ENCODE results near the gene SFI1. TPM values are rescaled to one million over a fixed set of nuclear protein-coding genes. Genes with fewer than 3 reads are reported as not detected.

SFI1 gene
- total and polyA plus RNA-seq, 4 donors, result 14.0 to 46.0 (median 32.7) TPM

DNA sequence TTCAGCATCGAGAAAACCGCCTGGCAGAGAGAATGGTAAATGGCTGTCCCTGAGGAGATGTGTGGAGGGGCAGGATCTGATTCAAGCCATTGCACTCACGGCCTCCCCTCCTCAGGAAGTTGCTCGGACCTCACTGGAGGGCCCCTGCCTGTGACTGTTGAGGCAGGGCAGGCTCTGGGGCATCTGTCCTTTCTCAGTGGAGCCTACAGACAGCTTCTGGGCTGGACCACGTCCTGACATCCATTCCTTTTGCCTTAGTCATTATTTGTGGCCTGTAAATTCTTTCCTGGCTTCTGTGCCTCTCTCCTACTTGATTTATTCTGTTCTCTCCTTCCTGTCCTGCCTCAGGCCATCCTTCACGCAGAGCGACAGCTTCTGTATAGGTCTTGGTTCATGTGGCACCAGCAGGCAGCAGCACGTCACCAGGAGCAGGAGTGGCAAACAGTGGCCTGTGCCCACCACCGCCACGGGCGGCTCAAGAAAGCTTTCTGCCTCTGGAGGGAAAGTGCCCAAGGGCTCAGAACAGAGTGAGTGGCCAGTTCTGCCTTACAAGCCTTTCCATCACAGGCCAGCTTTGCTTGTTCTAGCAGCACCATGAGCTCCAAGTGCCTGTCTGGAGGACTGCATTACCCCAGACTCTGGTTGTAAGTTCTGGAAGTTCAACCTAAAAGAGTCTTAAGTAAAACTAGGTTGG is 106.1 kb downstream of the SFI1 start:
- peak; percentile 24 for ATAC-seq (ENCODE audit: insufficient read depth, low FRiP score)
- Histone ChIP-seq H3K9ac (ENCODE audit: insufficient read depth in 1 of 2, low read length in 2 of 2) (no peak overlapping the region), H3K36me3 (ENCODE audit: control insufficient read depth in 4 of 4, insufficient read depth in 4 of 4, low read length in 4 of 4) (peaks cover 0 to 8% (median 2%) of the 10 kb centered on the region in 4 donors), H3K9me3 (ENCODE audit: control insufficient read depth in 4 of 4, insufficient read depth in 3 of 4, low read length in 3 of 4) (no peaks in the 10 kb centered on the region), H3K4me3 (no peak overlapping the region), H3K27ac (ENCODE audit: low read depth in 1 of 2, low read length in 1 of 2) (peak overlapping the region in 1 of 2 donors; percentile 8), H3K4me1 (ENCODE audit: control insufficient read depth in 5 of 5, insufficient read depth in 5 of 5, low read length in 5 of 5) (no peaks in the 10 kb centered on the region), H3K27me3 (ENCODE audit: control insufficient read depth in 3 of 3, insufficient read depth in 3 of 3, low read length in 2 of 3) (no peaks in the 10 kb centered on the region)
- 75 to 90% methylated on average over 11 of the region's 11 CpGs for WGBS, 2 donors
- TF ChIP-seq, protein P1, sequence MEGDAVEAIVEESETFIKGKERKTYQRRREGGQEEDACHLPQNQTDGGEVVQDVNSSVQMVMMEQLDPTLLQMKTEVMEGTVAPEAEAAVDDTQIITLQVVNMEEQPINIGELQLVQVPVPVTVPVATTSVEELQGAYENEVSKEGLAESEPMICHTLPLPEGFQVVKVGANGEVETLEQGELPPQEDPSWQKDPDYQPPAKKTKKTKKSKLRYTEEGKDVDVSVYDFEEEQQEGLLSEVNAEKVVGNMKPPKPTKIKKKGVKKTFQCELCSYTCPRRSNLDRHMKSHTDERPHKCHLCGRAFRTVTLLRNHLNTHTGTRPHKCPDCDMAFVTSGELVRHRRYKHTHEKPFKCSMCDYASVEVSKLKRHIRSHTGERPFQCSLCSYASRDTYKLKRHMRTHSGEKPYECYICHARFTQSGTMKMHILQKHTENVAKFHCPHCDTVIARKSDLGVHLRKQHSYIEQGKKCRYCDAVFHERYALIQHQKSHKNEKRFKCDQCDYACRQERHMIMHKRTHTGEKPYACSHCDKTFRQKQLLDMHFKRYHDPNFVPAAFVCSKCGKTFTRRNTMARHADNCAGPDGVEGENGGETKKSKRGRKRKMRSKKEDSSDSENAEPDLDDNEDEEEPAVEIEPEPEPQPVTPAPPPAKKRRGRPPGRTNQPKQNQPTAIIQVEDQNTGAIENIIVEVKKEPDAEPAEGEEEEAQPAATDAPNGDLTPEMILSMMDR (IDR thresholded peaks at IDR 0.05; ENCODE audit: control extremely low read depth, extremely low read depth), result no peak
- no peak for DNase-seq

GRCh38 chr22:31603081-31603525 is 106.8 kb downstream of the SFI1 start:
- DNase-seq (no peak), ATAC-seq (ENCODE audit: insufficient read depth, low FRiP score) (no peak)
- H3K4me1 ChIP-seq (ENCODE audit: control insufficient read depth in 5 of 5, insufficient read depth in 5 of 5, low read length in 5 of 5), result no peaks in the 10 kb centered on the region
- H3K4me3 ChIP-seq, result no peak overlapping the region
- peaks cover 0 to 12% (median 2%) of the 10 kb centered on the region in 4 donors for H3K36me3 ChIP-seq (ENCODE audit: control insufficient read depth in 4 of 4, insufficient read depth in 4 of 4, low read length in 4 of 4)
- peak overlapping the region in 1 of 2 donors; percentile 52 for H3K27ac ChIP-seq (ENCODE audit: low read depth in 1 of 2, low read length in 1 of 2)
- no peak overlapping the region for H3K9ac ChIP-seq (ENCODE audit: insufficient read depth in 1 of 2, low read length in 2 of 2)
- no peaks in the 10 kb centered on the region for H3K27me3 ChIP-seq (ENCODE audit: control insufficient read depth in 3 of 3, insufficient read depth in 3 of 3, low read length in 2 of 3)
- TF ChIP-seq, protein P1 (IDR thresholded peaks at IDR 0.05; ENCODE audit: control extremely low read depth, extremely low read depth), result no peak
- WGBS, 2 donors, result 86 to 90% methylated on average over 10 of the region's 10 CpGs
- no peaks in the 10 kb centered on the region for H3K9me3 ChIP-seq (ENCODE audit: control insufficient read depth in 4 of 4, insufficient read depth in 3 of 4, low read length in 3 of 4)

GRCh38 chr22:31603574-31603973 is 107.2 kb downstream of the SFI1 start:
- TF ChIP-seq, protein P1 (IDR thresholded peaks at IDR 0.05; ENCODE audit: control extremely low read depth, extremely low read depth), result no peak
- Histone ChIP-seq H3K27ac (ENCODE audit: low read depth in 1 of 2, low read length in 1 of 2) (peak overlapping the region in 1 of 2 donors; percentile 52), H3K9ac (ENCODE audit: insufficient read depth in 1 of 2, low read length in 2 of 2) (no peak overlapping the region), H3K4me3 (no peak overlapping the region), H3K27me3 (ENCODE audit: control insufficient read depth in 3 of 3, insufficient read depth in 3 of 3, low read length in 2 of 3) (no peaks in the 10 kb centered on the region), H3K36me3 (ENCODE audit: control insufficient read depth in 4 of 4, insufficient read depth in 4 of 4, low read length in 4 of 4) (peaks cover 0 to 14% (median 2%) of the 10 kb centered on the region in 4 donors), H3K9me3 (ENCODE audit: control insufficient read depth in 4 of 4, insufficient read depth in 3 of 4, low read length in 3 of 4) (no peaks in the 10 kb centered on the region), H3K4me1 (ENCODE audit: control insufficient read depth in 5 of 5, insufficient read depth in 5 of 5, low read length in 5 of 5) (no peaks in the 10 kb centered on the region)
- no peak for DNase-seq
- ATAC-seq (ENCODE audit: insufficient read depth, low FRiP score), result no peak
- WGBS, 2 donors, result 93 to 98% methylated on average over 5 of the region's 5 CpGs
